ENCODE measurements around the gene C2orf92.
"Not testable (repeated sequence)": the region's sequence is repeated elsewhere in the genome, so short reads cannot be mapped to it uniquely, and the experiment has no call there.

Gene C2orf92

GRCh38 chr2:97693476-97693875, 24.0 kb downstream of the C2orf92 start:
- no peak for DNase-seq (ENCODE audit: low read depth)

- DNase-seq (ENCODE audit: low read depth) = no peak
These were observed 26.2 kb downstream of the C2orf92 start for GRCh38 chr2:97695744-97696143.

GRCh38 chr2:97697252-97698235, 28.0 kb downstream of the C2orf92 start:
- DNase-seq (ENCODE audit: low read depth) = peak; percentile 56

GRCh38 chr2:97698530-97698929, 29.0 kb downstream of the C2orf92 start:
- no peak for DNase-seq (ENCODE audit: low read depth)

GRCh38 chr2:97699765-97700444, 30.4 kb downstream of the C2orf92 start:
- DNase-seq (ENCODE audit: low read depth) = peak; percentile 32

- no peak for DNase-seq (ENCODE audit: low read depth)
These were observed 31.7 kb downstream of the C2orf92 start for GRCh38 chr2:97701186-97701585.

GRCh38 chr2:97701851-97702465, 32.4 kb downstream of the C2orf92 start:
- no peak for DNase-seq (ENCODE audit: low read depth)

GRCh38 chr2:97702731-97703470, 33.4 kb downstream of the C2orf92 start:
- DNase-seq (ENCODE audit: low read depth) = no peak

GRCh38 chr2:97703741-97704140, 34.2 kb downstream of the C2orf92 start:
- DNase-seq (ENCODE audit: low read depth) = no peak

- no peak for DNase-seq (ENCODE audit: low read depth)
These were observed 35.5 kb downstream of the C2orf92 start for GRCh38 chr2:97704989-97705388.

GRCh38 chr2:97706112-97706511, 36.6 kb downstream of the C2orf92 start:
- no peak for DNase-seq (ENCODE audit: low read depth)

GRCh38 chr2:97706708-97707345, 37.3 kb downstream of the C2orf92 start:
- DNase-seq (ENCODE audit: low read depth) = no peak

- no peak for DNase-seq (ENCODE audit: low read depth)
These were observed 38.0 kb downstream of the C2orf92 start for GRCh38 chr2:97707362-97708047.

GRCh38 chr2:97708048-97708380, 38.5 kb downstream of the C2orf92 start:
- DNase-seq (ENCODE audit: low read depth) = no peak

GRCh38 chr2:97708608-97709007, 39.1 kb downstream of the C2orf92 start:
- no peak for DNase-seq (ENCODE audit: low read depth)

- DNase-seq (ENCODE audit: low read depth) = no peak
These were observed 41.8 kb downstream of the C2orf92 start for GRCh38 chr2:97711394-97711711.

- not testable (repeated sequence) for DNase-seq (ENCODE audit: low read depth)
These were observed 42.7 kb downstream of the C2orf92 start for GRCh38 chr2:97712175-97712574.

GRCh38 chr2:97712693-97713295, 43.3 kb downstream of the C2orf92 start:
- DNase-seq (ENCODE audit: low read depth) = no peak

GRCh38 chr2:97713296-97714083, 44.0 kb downstream of the C2orf92 start, which contains the start of gene ZAP70:
Gene ZAP70, plus strand, starts transcription at chr2:97713576. Its CDS starts 10,461 bp downstream, at chr2:97724037.
- DNase-seq (ENCODE audit: low read depth) = no peak

All from GM04504 (cell line).